Lower leg skin (tissue), 4 donors: ENCODE measurements around the gene RCE1. TPM values are rescaled to one million over a fixed set of nuclear protein-coding genes. Genes with fewer than 3 reads are reported as not detected.
"Not testable (repeated sequence)": the region's sequence is repeated elsewhere in the genome, so short reads cannot be mapped to it uniquely, and the experiment has no call there.

Experiments
- DNase-seq, 2 donors: peaks; one replicate each; pipeline ENCODE4 v3.0.0-alpha.2; 2019; ENCODE audit warnings: low spot score in 2 of 2
- H3K4me3 ChIP-seq: fragments of 200-600 bp; sonication (generic); 2 replicates; pipeline ENCODE4 v1.5.1; 2017; ENCODE audit warnings: mild to moderate bottlenecking, low read depth; ENCODE audit not compliant: poor library complexity, severe bottlenecking
- CTCF ChIP-seq, 3 donors: fragments of 450-650 bp; IDR thresholded peaks; one replicate each; pipeline ENCODE4 v1.5.1; 2016; ENCODE audit warnings: antibody characterized with exemption in 3 of 3, mild to moderate bottlenecking in 3 of 3, moderate library complexity in 2 of 3
- POLR2A ChIP-seq, 2 donors: fragments of 450-650 bp; IDR thresholded peaks; one replicate each; pipeline ENCODE4 v1.6.1; 2016 to 2017; ENCODE audit warnings: antibody characterized with exemption in 2 of 2, mild to moderate bottlenecking in 1 of 2, moderate library complexity in 1 of 2
- WGBS, 2 donors: methylation state at CpG; one replicate each; pipeline ENCODE4 v1.1.5; 2018; 5-methylcytosine and 5-hydroxymethylcytosine counted together
- intact Hi-C: fragments of 100-400 bp; cut with DNase I; formaldehyde crosslinking; loops from one replicate; pipeline ENCODE4 v1.15.0; 2023; ENCODE audit warnings: low total_unique reads
- total RNA-seq, 4 donors: library from RNA; depleted of rRNA; stranded (reverse); fragments of >200 nt; gene quantifications; one replicate each; pipeline ENCODE4 v1.1.0, GENCODE V29; 2016

RCE1 gene
- total RNA-seq, 4 donors from 2014 or later: 23.8 to 32.8 (median 29.7) TPM

GRCh38 chr11:66814678-66815077, 28.6 kb upstream of the RCE1 start:
- TF ChIP-seq CTCF (IDR thresholded peaks at IDR 0.05): no peak
- TF ChIP-seq POLR2A (IDR thresholded peaks at IDR 0.05): no peak
- H3K4me3 ChIP-seq: no peak overlapping the region
- WGBS, 2 donors: 91 to 94% methylated on average over 5 of the region's 5 CpGs
- intact Hi-C loops: no loop called here
- no peak for DNase-seq

GRCh38 chr11:66815646-66816045, 27.6 kb upstream of the RCE1 start:
- TF ChIP-seq POLR2A (IDR thresholded peaks at IDR 0.05): no peak
- no peak for TF ChIP-seq CTCF (IDR thresholded peaks at IDR 0.05)
- DNase-seq: no peak
- WGBS, 2 donors: 58 to 72% methylated on average over 1 of the region's 1 CpG
- no peak overlapping the region for H3K4me3 ChIP-seq
- intact Hi-C loops: no loop called here

- TF ChIP-seq CTCF (IDR thresholded peaks at IDR 0.05): no peak
- TF ChIP-seq POLR2A (IDR thresholded peaks at IDR 0.05): no peak
- no peak for DNase-seq
- H3K4me3 ChIP-seq: no peak overlapping the region
- intact Hi-C loops: no loop called here
- WGBS, 2 donors: 92 to 95% methylated on average over 3 of the region's 3 CpGs
These were observed 24.8 kb upstream of the RCE1 start for GRCh38 chr11:66818231-66818955.

- DNase-seq: no peak
- H3K4me3 ChIP-seq: no peak overlapping the region
- TF ChIP-seq POLR2A (IDR thresholded peaks at IDR 0.05) (no peak), CTCF (IDR thresholded peaks at IDR 0.05) (no peak)
- WGBS, 2 donors: 84 to 89% methylated on average over 3 of the region's 3 CpGs
- intact Hi-C loops: no loop called here
These were observed 22.9 kb upstream of the RCE1 start for GRCh38 chr11:66820381-66820780.

GRCh38 chr11:66820901-66821300, 22.3 kb upstream of the RCE1 start:
- WGBS, 2 donors: 81 to 86% methylated on average over 3 of the region's 3 CpGs
- no peak overlapping the region for H3K4me3 ChIP-seq
- intact Hi-C loops: no loop called here
- DNase-seq: no peak
- no peak for TF ChIP-seq CTCF (IDR thresholded peaks at IDR 0.05)
- no peak for TF ChIP-seq POLR2A (IDR thresholded peaks at IDR 0.05)

GRCh38 chr11:66823700-66824099, 19.5 kb upstream of the RCE1 start:
- intact Hi-C loops: no loop called here

GRCh38 chr11:66824573-66824972, 18.7 kb upstream of the RCE1 start:
- WGBS, 2 donors: 98 to 100% methylated on average over 3 to 4 of the region's 4 CpGs
- intact Hi-C loops, DNase-seq, H3K4me3 ChIP-seq: not testable (repeated sequence)

More at GRCh38 chr11:66823700-66824099, 19.5 kb upstream of the RCE1 start:
- WGBS, 2 donors: 97% methylated on average over 4 of the region's 4 CpGs
- H3K4me3 ChIP-seq: no peak overlapping the region
- no peak for DNase-seq
- TF ChIP-seq CTCF (IDR thresholded peaks at IDR 0.05) (no peak), POLR2A (IDR thresholded peaks at IDR 0.05) (no peak)
